ENCODE data around the gene YJEFN3.
A peak's percentile ranks its signal among the peaks of the same experiment; 100 is the strongest.

GRCh38 chr19:19490214-19490968, 38.3 kb upstream of the YJEFN3 start:
- peak; percentile 59 to 93 (median 90) for TF ChIP-seq CTCF (IDR thresholded peaks at IDR 0.05)
- no peak for TF ChIP-seq POLR2A (IDR thresholded peaks at IDR 0.05)

Measured in body of pancreas (tissue), 4 donors.